Fibroblast of peridontal ligament (primary cell): Measurements from ENCODE around the gene AMBP.

Experiments used
- DNase-seq: peaks from one replicate; pipeline ENCODE4 v3.0.0-alpha.2; 2010; ENCODE audit errors: extremely low read depth

Gene AMBP

DNA sequence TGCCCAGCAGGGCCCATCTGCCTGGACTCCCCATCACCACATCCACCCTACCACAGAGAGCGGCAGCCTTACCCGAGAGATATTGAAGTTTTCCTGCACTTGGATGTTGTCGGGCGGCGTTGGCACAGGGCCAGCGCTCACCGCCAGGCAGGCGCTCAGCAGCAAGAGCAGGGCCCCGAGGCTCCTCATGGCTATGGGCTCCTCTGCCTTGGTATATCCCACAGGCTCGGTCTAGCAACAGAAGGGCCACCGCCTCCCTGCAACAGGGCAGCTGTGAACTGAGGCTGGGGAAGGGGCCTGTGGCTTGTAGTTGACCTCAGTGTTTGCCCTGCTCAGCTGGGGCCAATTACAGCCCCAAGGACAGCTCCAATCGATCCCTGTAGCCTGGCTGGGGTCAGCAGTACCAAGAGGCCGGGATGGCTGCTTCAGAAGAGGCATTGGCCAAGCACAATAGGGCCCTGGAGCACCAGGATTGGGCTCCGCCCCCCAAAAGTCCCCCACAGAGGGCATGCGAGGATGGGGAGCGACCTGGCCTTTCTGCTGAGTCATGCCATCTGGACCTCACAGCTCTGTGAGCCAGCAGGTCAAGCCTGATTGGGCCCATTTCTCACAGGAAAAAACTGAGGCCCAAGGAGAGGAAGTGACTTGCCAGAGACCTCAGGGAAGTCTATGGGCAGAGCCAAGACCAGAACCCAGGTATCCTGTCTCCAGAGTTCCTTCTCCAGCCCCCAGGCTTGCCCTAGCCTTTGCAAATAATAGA is at the start of gene AMBP:
TSS of gene AMBP (minus strand) at position 280 of the 760 bp plus-strand sequence. CDS start at position 189, 91 bp downstream.
- DNase-seq = no peak

DNA sequence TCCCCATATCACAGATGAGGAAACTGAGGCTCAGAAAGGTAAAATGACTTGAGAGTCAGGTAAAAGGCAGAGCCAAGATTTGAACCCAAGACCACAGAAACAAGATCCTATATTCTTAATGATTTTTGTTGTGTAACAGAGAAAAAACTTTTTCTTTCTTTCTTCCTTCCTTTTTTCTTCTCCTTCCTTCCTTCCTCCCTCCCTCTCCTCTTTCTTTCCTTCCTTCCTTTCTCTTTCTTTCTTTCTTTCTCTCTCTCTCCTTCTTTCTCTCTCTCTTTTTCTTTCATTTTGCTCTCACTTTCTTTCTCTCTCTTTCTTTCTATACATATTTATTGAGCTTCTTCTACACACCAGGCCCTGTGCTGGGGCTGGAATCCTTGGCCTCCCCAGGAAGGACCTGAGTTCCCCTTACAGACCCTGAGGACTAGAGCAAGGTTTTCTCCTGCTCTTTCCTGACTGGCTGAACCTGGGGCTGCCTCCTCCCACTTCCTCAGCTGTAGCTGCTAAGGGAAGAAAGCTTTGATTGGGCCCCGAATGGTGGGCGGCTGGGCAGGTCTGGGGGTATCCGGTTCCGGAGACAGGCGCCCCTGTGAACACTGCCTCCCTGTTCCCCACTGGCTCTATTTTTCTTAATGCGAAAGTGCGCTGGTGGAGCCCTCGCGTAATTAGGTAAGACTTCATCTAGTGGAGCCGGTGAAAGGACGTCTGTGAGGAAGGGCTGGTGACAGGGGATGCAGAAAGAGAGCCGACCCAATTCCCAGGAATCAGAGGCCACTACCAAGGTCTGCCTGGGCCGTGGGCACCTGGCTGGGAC is 48.4 kb upstream of the AMBP start:
- DNase-seq = no peak

GRCh38 chr9:114125476-114126013 is 47.4 kb upstream of the AMBP start:
- no peak for DNase-seq

GRCh38 chr9:114124666-114125475 is 46.8 kb upstream of the AMBP start:
- DNase-seq = no peak

DNA sequence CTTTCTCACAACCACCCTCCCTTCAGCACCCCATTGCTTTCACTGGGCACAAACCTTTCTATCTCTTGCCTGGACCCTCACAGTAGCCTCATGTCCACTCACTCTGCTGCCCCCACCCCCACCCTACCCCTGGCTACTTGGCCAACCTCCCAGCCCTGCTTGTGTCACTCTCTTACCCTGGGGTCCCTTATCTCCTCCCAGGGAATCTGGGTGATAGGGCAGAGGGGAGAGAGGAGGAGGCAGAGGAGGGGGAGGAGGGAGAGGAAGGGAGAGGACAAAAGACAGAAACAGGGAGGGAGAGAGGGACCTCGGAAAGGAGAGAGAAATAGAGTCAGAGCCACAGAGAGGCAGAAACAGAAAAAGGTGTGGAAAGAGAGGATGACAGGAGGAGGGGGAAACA is 46.0 kb upstream of the AMBP start:
- no peak for DNase-seq

DNA sequence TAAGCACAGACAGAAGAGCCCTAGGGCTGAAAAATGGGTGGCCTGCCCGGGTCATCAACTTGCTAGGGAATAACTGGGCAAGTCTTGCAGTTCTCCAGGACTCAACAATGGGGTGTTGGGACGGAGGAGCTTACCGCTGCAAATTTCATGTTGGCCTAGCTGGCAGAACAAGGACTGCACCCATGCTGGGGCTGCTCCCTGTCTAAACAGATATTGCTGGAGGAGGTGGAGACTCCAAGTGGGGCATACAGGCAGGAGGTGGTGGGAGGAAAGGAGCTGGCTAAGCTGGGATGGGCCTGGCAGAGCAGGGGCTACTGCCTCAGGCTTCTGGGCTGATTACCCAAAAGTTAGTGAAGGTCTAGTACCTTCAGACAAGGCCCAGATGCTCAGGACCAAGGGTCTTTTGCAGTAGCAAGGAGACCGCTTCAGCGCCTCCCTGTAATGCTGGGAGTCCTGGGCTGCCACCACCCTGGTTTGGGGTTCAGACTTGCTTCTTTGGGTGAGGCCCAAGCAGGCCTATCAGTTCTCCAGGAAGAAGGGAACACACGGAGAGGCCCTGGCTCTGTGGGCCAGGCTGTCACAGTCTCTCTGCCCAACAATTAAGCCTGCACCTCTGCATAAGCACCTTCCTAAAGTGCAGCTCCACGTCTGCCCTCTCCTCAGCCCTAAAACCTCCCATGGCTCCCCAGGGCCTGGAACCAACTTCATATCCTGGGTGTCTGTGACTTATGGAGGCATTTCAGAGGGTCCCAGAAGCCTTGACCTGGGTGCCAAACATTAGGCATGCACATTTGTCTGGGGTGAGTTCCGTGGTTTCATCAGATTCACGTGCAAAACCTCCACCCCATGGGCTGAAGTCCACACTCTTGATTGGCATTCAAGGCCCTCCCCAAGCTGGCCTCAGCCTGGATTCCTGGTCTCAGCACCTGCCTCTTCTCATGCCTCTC is 45.2 kb upstream of the AMBP start:
- DNase-seq = no peak

DNA sequence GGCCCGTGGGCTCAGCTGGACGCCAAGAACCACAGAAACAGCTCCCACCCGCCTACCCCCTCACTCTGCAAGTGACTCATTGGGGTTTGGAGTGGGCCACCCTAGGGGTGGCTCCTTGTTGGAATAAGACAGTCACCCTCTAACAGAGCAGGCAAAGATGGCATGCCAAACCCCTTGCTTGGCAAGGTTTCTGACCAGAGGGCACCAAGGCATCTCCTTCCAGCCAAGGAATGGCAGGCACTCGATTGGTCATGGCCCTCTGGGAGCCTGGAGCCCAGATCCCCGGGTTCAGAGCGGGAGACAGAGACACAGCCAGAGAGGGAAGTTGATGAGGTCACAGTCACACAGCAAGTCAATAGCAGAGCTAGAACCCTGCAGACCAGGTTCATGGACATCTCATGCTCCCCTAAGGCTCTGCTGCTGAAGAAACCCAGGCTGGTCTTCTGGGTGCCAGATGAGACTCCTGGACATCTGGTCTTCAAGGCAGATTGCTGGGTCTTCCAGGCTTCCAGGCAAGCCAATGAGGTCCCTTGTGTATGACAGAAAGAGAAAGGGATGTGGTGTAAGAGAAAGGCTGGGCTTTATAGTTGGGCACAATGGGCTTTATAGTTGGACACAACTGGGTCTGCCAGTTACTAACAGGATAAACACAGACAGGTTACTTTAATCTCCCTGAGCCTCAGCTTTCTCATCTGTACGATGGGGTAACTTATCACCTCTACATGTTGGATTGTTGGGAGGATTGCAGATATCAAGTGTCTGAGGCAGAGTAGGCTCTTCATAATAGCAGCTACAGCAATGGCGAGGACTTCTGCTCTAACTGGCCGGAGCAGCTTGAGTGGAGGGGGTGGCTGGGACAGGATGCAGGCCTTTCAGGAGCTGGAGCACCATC is 44.3 kb upstream of the AMBP start:
- no peak for DNase-seq

GRCh38 chr9:114121227-114122135 is 43.4 kb upstream of the AMBP start:
- DNase-seq = no peak

DNA sequence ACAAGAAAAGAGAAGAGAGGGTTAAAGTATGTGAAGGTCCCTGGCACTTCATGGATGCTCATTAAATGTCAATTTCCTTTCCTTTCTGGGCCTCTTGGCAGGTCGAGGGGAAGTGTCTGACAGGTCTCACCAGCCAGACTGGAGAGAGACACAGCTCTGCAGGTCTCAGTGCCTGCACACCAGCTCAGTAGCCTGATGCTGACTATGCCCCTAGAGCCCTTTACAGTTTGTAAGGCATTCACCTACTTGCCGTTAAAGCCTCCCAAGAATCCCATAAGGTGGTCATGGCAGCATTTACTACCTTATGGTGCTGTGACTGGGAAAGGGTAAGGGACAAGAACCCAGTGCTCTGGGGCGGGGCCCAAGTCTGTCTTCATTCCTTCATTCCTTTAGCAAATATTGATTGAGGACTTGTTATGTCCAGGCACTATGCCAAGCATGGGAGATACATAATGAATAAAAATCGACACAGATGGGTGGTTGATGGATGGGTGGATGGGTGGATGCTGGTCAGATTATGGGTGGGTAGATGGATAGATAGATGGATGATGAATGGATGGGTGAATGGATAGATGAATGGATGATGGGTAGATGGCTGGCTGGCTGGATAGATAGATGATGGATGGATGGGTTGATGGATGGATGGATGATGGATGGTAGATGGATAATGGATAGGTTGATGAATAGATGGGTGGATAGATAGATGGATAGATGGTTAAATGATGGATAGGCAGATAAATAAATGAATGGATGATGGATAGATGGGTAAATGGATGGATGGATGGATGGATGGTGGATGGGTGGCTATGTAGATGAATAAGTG is 42.3 kb upstream of the AMBP start:
- no peak for DNase-seq

GRCh38 chr9:114119242-114120191 is 41.4 kb upstream of the AMBP start:
- no peak for DNase-seq

DNA sequence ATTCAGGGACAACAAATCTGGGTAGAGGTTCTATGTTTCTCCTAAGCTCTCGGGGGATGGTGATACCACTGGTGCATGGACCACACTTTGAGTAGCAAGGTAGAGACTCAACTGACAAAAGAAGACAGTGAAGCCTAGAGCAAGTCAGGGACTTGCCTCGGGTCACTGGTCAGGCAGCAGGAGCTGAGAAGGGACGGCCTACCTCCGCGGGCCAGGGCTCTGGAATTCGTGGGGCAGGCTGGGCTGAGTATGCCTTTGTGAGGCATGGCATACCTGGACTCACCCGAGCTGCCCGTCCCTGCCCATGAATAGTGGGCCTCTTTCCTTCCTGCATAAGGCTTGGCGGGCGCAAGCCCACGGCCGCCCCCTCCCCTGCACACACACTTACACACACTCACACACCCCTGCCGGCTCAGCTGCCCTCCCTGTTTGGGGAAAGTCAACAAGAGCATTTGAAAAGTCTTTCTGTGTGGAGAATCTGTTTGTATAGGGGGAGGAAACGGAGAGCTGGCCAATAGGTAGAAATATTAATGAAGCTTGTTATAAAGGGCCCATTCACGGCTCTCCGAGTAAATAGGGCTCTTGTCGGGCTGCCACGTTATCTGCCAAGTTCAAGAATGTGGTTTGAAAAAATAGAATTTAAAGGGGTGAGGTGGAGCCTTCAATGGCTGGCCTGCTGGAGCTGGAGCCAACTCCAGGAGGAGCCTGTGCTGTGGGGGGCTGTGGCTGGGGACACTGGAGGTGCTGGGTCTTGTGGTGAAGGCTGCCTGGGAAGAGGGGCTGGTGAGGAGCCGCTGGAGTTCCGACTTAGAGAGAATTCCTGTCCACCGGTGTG is 40.1 kb upstream of the AMBP start:
- DNase-seq = no peak

- no peak for DNase-seq
These were observed 39.5 kb upstream of the AMBP start for GRCh38 chr9:114117614-114117995.

- no peak for DNase-seq
These were observed 38.1 kb upstream of the AMBP start for GRCh38 chr9:114116126-114116747.

DNA sequence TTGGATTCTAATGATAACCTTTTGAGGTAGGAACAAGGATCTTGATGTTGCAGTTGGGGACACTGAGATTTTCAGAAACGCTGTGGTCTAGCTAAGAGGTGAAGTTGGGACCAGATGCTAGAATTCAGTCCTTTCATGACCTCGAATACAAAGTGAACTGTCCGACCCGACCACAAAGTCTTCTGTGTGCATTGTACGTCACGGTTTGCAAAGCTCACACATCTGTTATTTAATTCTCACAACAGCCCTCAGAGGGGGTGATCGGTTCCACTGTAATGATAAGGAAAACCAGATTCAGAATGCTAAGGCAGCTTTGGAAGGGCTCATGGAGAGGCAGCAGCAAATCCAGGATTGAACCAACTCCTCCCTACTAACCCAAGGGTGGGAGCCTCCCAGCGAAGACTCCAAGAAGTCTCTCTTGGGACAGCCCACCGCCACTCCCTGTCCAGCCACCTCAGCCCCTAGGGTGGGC is 37.6 kb upstream of the AMBP start:
- DNase-seq = no peak

DNA sequence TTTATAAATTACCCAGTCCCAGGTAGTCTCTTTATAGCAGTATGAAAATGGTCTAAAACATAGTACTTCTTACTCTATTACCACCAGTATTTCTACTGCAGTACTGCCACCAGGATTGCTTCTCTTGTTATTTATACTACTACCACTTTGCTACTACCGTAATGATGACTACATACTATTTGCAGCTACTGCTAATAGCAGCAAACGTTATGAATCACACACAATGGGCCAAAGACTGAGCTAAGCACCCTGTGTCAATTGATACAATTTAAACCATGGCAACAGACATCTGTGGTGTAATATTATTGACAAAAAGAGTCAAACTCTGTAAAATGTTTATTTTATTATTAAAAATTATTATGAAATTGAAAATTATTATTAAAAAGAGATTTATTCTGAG is 36.3 kb upstream of the AMBP start:
- no peak for DNase-seq
